ENCODE data around the gene DENND2C. TPM values are rescaled to one million over a fixed set of nuclear protein-coding genes. Genes with fewer than 3 reads are reported as not detected.

The DENND2C gene
- total and polyA plus RNA-seq, 4 experiments from 2014 or later = 0.45 to 0.78 (median 0.66) TPM

GRCh38 chr1:114710360-114710759 is 40.5 kb upstream of the DENND2C start:
- H3K4me1 ChIP-seq (ENCODE audit: insufficient read depth, low read length) = peaks cover 1% of the 10 kb centered on the region
- Mint-ChIP-seq H3K4me1 (peaks cover 0 to 5% (median 4%) of the 10 kb centered on the region in 4 donors), H3K27me3 (no peaks in the 10 kb centered on the region), H3K36me3 (peaks cover 34 to 67% of the 10 kb centered on the region in 2 donors), H3K27ac (peak overlapping the region in 1 of 7 donors; percentile 83), H3K4me3 (no peak overlapping the region), H3K9me3 (no peaks in the 10 kb centered on the region)
- no peaks in the 10 kb centered on the region for H3K9me3 ChIP-seq (ENCODE audit: control insufficient read depth in 1 of 2, low read length in 2 of 2)
- intact Hi-C loops (cut with micrococcal nuclease) = no loop called here
- POLR2A ChIA-PET (ENCODE audit: partially characterized antibody) = no interaction called here
- CTCF ChIA-PET (ENCODE audit: partially characterized antibody) = no interaction called here
- no peaks in the 10 kb centered on the region for H3K27me3 ChIP-seq (ENCODE audit: insufficient read depth, low read length)
- no peak overlapping the region for H3K27ac ChIP-seq (ENCODE audit: low read depth, low read length)
- DNase-seq = no peak
- H3K4me3 ChIP-seq (ENCODE audit: low read length in 2 of 2) = no peak overlapping the region
- peaks cover 41% of the 10 kb centered on the region for H3K36me3 ChIP-seq (ENCODE audit: insufficient read depth, low read length)

GRCh38 chr1:114707604-114708003 is 37.8 kb upstream of the DENND2C start:
- no peak overlapping the region for H3K27ac ChIP-seq (ENCODE audit: low read depth, low read length)
- H3K27me3 ChIP-seq (ENCODE audit: insufficient read depth, low read length) = no peaks in the 10 kb centered on the region
- Mint-ChIP-seq H3K9me3 (no peaks in the 10 kb centered on the region), H3K27me3 (no peaks in the 10 kb centered on the region), H3K36me3 (peaks cover 27 to 54% of the 10 kb centered on the region in 2 donors), H3K4me1 (no peaks in the 10 kb centered on the region), H3K27ac (peak overlapping the region in 1 of 7 donors; percentile 59), H3K4me3 (no peak overlapping the region)
- no peak for DNase-seq
- no peak overlapping the region for H3K4me3 ChIP-seq (ENCODE audit: low read length in 2 of 2)
- ChIA-PET CTCF (ENCODE audit: partially characterized antibody) (interaction anchor here (1.3 to 1.7 kb wide), 2 partner anchors 8 to 38 kb away, joined by 4 to 5 read pairs; no protein-coding TSS in a partner anchor), POLR2A (ENCODE audit: partially characterized antibody) (no interaction called here)
- intact Hi-C loops (cut with micrococcal nuclease) = no loop called here
- no peaks in the 10 kb centered on the region for H3K9me3 ChIP-seq (ENCODE audit: control insufficient read depth in 1 of 2, low read length in 2 of 2)
- H3K36me3 ChIP-seq (ENCODE audit: insufficient read depth, low read length) = peaks cover 32% of the 10 kb centered on the region
- no peaks in the 10 kb centered on the region for H3K4me1 ChIP-seq (ENCODE audit: insufficient read depth, low read length)

GRCh38 chr1:114703242-114703641 is 33.4 kb upstream of the DENND2C start:
- Histone ChIP-seq H3K9me3 (ENCODE audit: control insufficient read depth in 1 of 2, low read length in 2 of 2) (no peaks in the 10 kb centered on the region), H3K27ac (ENCODE audit: low read depth, low read length) (no peak overlapping the region), H3K4me1 (ENCODE audit: insufficient read depth, low read length) (no peaks in the 10 kb centered on the region), H3K4me3 (ENCODE audit: low read length in 2 of 2) (no peak overlapping the region), H3K27me3 (ENCODE audit: insufficient read depth, low read length) (no peaks in the 10 kb centered on the region), H3K36me3 (ENCODE audit: insufficient read depth, low read length) (peaks cover 12% of the 10 kb centered on the region)
- CTCF ChIA-PET (ENCODE audit: partially characterized antibody) = no interaction called here
- intact Hi-C loops (cut with micrococcal nuclease) = no loop called here
- H3K4me3 Mint-ChIP-seq = no peak overlapping the region
- H3K27ac Mint-ChIP-seq = no peak overlapping the region
- peaks cover 16 to 26% of the 10 kb centered on the region in 2 donors for H3K36me3 Mint-ChIP-seq
- no peaks in the 10 kb centered on the region for H3K9me3 Mint-ChIP-seq
- DNase-seq = no peak
- H3K4me1 Mint-ChIP-seq = no peaks in the 10 kb centered on the region
- POLR2A ChIA-PET (ENCODE audit: partially characterized antibody) = interaction anchor here (0.7 kb wide), 1 partner anchor 8 kb away, joined by 3 read pairs; the partner anchor contains the start of gene AMPD1
- H3K27me3 Mint-ChIP-seq = peaks cover 0 to under 1% of the 10 kb centered on the region in 2 donors

- CTCF ChIA-PET (ENCODE audit: partially characterized antibody) = no interaction called here
- Mint-ChIP-seq H3K4me1 (no peaks in the 10 kb centered on the region), H3K36me3 (peaks cover 12 to 21% of the 10 kb centered on the region in 2 donors), H3K27me3 (peaks cover 0 to 1% of the 10 kb centered on the region in 2 donors), H3K4me3 (no peak overlapping the region), H3K27ac (no peak overlapping the region), H3K9me3 (no peaks in the 10 kb centered on the region)
- no peaks in the 10 kb centered on the region for H3K9me3 ChIP-seq (ENCODE audit: control insufficient read depth in 1 of 2, low read length in 2 of 2)
- no peaks in the 10 kb centered on the region for H3K27me3 ChIP-seq (ENCODE audit: insufficient read depth, low read length)
- no peak overlapping the region for H3K4me3 ChIP-seq (ENCODE audit: low read length in 2 of 2)
- intact Hi-C loops (cut with micrococcal nuclease) = no loop called here
- H3K4me1 ChIP-seq (ENCODE audit: insufficient read depth, low read length) = no peaks in the 10 kb centered on the region
- peaks cover 7% of the 10 kb centered on the region for H3K36me3 ChIP-seq (ENCODE audit: insufficient read depth, low read length)
- no peak overlapping the region for H3K27ac ChIP-seq (ENCODE audit: low read depth, low read length)
- POLR2A ChIA-PET (ENCODE audit: partially characterized antibody) = interaction anchor here (0.7 kb wide), 1 partner anchor 8 kb away, joined by 3 read pairs; the partner anchor contains the start of gene AMPD1
- no peak for DNase-seq
Observed at GRCh38 chr1:114702737-114703136, 32.9 kb upstream of the DENND2C start.

- Mint-ChIP-seq H3K36me3 (peaks cover 4 to 13% of the 10 kb centered on the region in 2 donors), H3K4me1 (no peaks in the 10 kb centered on the region), H3K27me3 (peaks cover 0 to 1% of the 10 kb centered on the region in 2 donors), H3K27ac (no peak overlapping the region), H3K9me3 (no peaks in the 10 kb centered on the region), H3K4me3 (no peak overlapping the region)
- no peaks in the 10 kb centered on the region for H3K4me1 ChIP-seq (ENCODE audit: insufficient read depth, low read length)
- no peaks in the 10 kb centered on the region for H3K27me3 ChIP-seq (ENCODE audit: insufficient read depth, low read length)
- no peaks in the 10 kb centered on the region for H3K36me3 ChIP-seq (ENCODE audit: insufficient read depth, low read length)
- CTCF ChIA-PET (ENCODE audit: partially characterized antibody) = no interaction called here
- H3K27ac ChIP-seq (ENCODE audit: low read depth, low read length) = no peak overlapping the region
- DNase-seq = no peak
- POLR2A ChIA-PET (ENCODE audit: partially characterized antibody) = no interaction called here
- intact Hi-C loops (cut with micrococcal nuclease) = no loop called here
- no peak overlapping the region for H3K4me3 ChIP-seq (ENCODE audit: low read length in 2 of 2)
- no peaks in the 10 kb centered on the region for H3K9me3 ChIP-seq (ENCODE audit: control insufficient read depth in 1 of 2, low read length in 2 of 2)
Observed at GRCh38 chr1:114701931-114702330, 32.1 kb upstream of the DENND2C start.

DNA sequence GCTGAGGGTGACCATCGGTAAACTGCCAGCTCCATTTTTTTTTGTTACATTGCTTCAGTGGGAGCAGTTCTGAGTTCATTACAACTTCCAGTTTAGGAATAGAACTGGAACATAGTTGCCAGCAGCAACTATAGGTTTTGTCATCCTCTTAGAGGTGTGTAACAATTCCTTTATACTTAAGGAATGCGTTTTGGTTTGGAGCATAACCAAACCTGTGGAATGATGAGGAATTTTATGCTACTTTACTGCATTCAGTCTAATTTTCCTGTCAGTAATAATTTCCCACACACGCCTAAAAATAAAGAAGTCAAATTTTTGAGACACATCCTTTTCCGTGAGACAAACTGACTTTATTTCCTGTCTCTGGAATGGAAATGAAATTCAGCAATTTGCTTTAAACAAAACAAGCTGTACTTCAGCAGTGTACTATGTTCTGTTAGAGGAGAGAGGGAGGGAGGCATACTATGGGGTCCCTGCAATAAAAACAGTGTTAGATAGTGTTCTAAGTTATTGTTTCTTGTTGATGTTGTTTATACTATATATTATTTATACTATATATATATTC is 30.3 kb upstream of the DENND2C start:
- Mint-ChIP-seq H3K9me3 (no peaks in the 10 kb centered on the region), H3K27ac (no peak overlapping the region), H3K36me3 (no peaks in the 10 kb centered on the region), H3K4me1 (no peaks in the 10 kb centered on the region), H3K4me3 (no peak overlapping the region), H3K27me3 (peaks cover 1 to 2% of the 10 kb centered on the region in 2 donors)
- Histone ChIP-seq H3K4me1 (ENCODE audit: insufficient read depth, low read length) (no peaks in the 10 kb centered on the region), H3K36me3 (ENCODE audit: insufficient read depth, low read length) (no peaks in the 10 kb centered on the region), H3K4me3 (ENCODE audit: low read length in 2 of 2) (no peak overlapping the region), H3K27ac (ENCODE audit: low read depth, low read length) (no peak overlapping the region), H3K9me3 (ENCODE audit: control insufficient read depth in 1 of 2, low read length in 2 of 2) (no peaks in the 10 kb centered on the region), H3K27me3 (ENCODE audit: insufficient read depth, low read length) (no peaks in the 10 kb centered on the region)
- CTCF ChIA-PET (ENCODE audit: partially characterized antibody) = no interaction called here
- no peak for DNase-seq
- intact Hi-C loops (cut with micrococcal nuclease) = no loop called here
- POLR2A ChIA-PET (ENCODE audit: partially characterized antibody) = no interaction called here

- Histone ChIP-seq H3K36me3 (ENCODE audit: insufficient read depth, low read length) (no peaks in the 10 kb centered on the region), H3K27me3 (ENCODE audit: insufficient read depth, low read length) (no peaks in the 10 kb centered on the region), H3K27ac (ENCODE audit: low read depth, low read length) (no peak overlapping the region), H3K4me3 (ENCODE audit: low read length in 2 of 2) (no peak overlapping the region), H3K4me1 (ENCODE audit: insufficient read depth, low read length) (no peaks in the 10 kb centered on the region), H3K9me3 (ENCODE audit: control insufficient read depth in 1 of 2, low read length in 2 of 2) (no peaks in the 10 kb centered on the region)
- intact Hi-C loops (cut with micrococcal nuclease) = no loop called here
- ChIA-PET CTCF (ENCODE audit: partially characterized antibody) (no interaction called here), POLR2A (ENCODE audit: partially characterized antibody) (no interaction called here)
- Mint-ChIP-seq H3K4me3 (no peak overlapping the region), H3K27ac (no peak overlapping the region), H3K4me1 (no peaks in the 10 kb centered on the region), H3K9me3 (no peaks in the 10 kb centered on the region), H3K27me3 (peaks cover 1 to 5% of the 10 kb centered on the region in 2 donors), H3K36me3 (no peaks in the 10 kb centered on the region)
- no peak for DNase-seq
Observed at GRCh38 chr1:114696810-114697209, 27.0 kb upstream of the DENND2C start.

Data from CD4-positive, alpha-beta memory T cell (primary cell).